GM23338 (cell line): ENCODE results near the gene RAB12. TPM values are rescaled to one million over a fixed set of nuclear protein-coding genes. Genes with fewer than 3 reads are reported as not detected.
"Not testable (repeated sequence)": the region's sequence is repeated elsewhere in the genome, so short reads cannot be mapped to it uniquely, and the experiment has no call there.

Experiments
- ATAC-seq: fragments of 200-7000 bp; cut with Tn5 transposase; 3 replicates; pipeline ENCODE4 v1.9.1; 2020
- DNase-seq: peaks from one replicate; pipeline ENCODE4 v3.0.0-alpha.2; 2015; ENCODE audit warnings: low spot score
- H2AFZ ChIP-seq: fragments of 200-600 bp; sonication (generic); 2 replicates; pipeline ENCODE4 v1.8.0; 2016; ENCODE audit warnings: antibody characterized with exemption, mild to moderate bottlenecking, moderate library complexity
- H3F3A ChIP-seq: fragments of 200-600 bp; sonication (generic); replicated peaks from 2 replicates; pipeline ENCODE4 v1.8.0; 2017; ENCODE audit warnings: antibody characterized with exemption, mixed run types, low read depth
- H3K27ac ChIP-seq: fragments of 200-600 bp; sonication (generic); 2 replicates; pipeline ENCODE4 v1.6.1; 2016; ENCODE audit warnings: low read depth
- H3K27me3 ChIP-seq: fragments of 200-600 bp; sonication (generic); 2 replicates; pipeline ENCODE4 v1.8.0; 2016; ENCODE audit warnings: mild to moderate bottlenecking, mixed run types, moderate library complexity; ENCODE audit not compliant: insufficient read depth
- H3K36me3 ChIP-seq: fragments of 200-600 bp; sonication (generic); 2 replicates; pipeline ENCODE4 v1.8.0; 2016; ENCODE audit warnings: mild to moderate bottlenecking; ENCODE audit not compliant: insufficient read depth
- H3K4me1 ChIP-seq: fragments of 200-600 bp; sonication (generic); 2 replicates; pipeline ENCODE4 v1.8.0; 2016; ENCODE audit warnings: mild to moderate bottlenecking, moderate library complexity; ENCODE audit not compliant: insufficient read depth
- H3K4me2 ChIP-seq: fragments of 200-600 bp; sonication (generic); 2 replicates; pipeline ENCODE4 v1.7.1; 2017; ENCODE audit warnings: mixed run types
- H3K4me3 ChIP-seq: fragments of 200-600 bp; sonication (generic); 2 replicates; pipeline ENCODE4 v1.6.1; 2016; ENCODE audit warnings: mixed run types
- H3K79me2 ChIP-seq: fragments of 200-600 bp; sonication (generic); replicated peaks from 2 replicates; pipeline ENCODE4 v1.8.0; 2017; ENCODE audit warnings: mild to moderate bottlenecking; ENCODE audit not compliant: insufficient read depth
- H3K9me2 ChIP-seq: fragments of 200-600 bp; sonication (generic); 2 replicates; pipeline ENCODE4 v1.8.0; 2017; ENCODE audit not compliant: insufficient read depth
- H4K20me1 ChIP-seq: fragments of 200-600 bp; sonication (generic); replicated peaks from 2 replicates; pipeline ENCODE4 v1.8.0; 2017; ENCODE audit warnings: mild to moderate bottlenecking; ENCODE audit not compliant: insufficient read depth
- H3K27ac Mint-ChIP-seq: 2 replicates; pipeline ENCODE4 v1.8.0; 2020; ENCODE audit warnings: inconsistent platforms, mild to moderate bottlenecking, moderate library complexity, mixed read lengths
- H3K27me3 Mint-ChIP-seq: 3 replicates; pipeline ENCODE4 v1.8.0; 2022; ENCODE audit warnings: low read depth, mild to moderate bottlenecking, moderate library complexity, mixed read lengths, inconsistent platforms; ENCODE audit not compliant: insufficient read depth, poor library complexity
- H3K36me3 Mint-ChIP-seq: 3 replicates; pipeline ENCODE4 v1.8.0; 2021; ENCODE audit warnings: low read depth, mild to moderate bottlenecking, inconsistent platforms, moderate library complexity, mixed read lengths
- H3K4me1 Mint-ChIP-seq: 3 replicates; pipeline ENCODE4 v1.8.0; 2020; ENCODE audit warnings: mild to moderate bottlenecking, inconsistent platforms, mixed read lengths
- H3K4me3 Mint-ChIP-seq: 3 replicates; pipeline ENCODE4 v1.8.0; 2021; ENCODE audit warnings: moderate library complexity, mild to moderate bottlenecking, inconsistent platforms, mixed read lengths
- H3K9me3 Mint-ChIP-seq: 3 replicates; pipeline ENCODE4 v1.8.0; 2020; ENCODE audit warnings: moderate library complexity, mild to moderate bottlenecking, inconsistent platforms, mixed read lengths
- polyA plus RNA-seq: library from polyadenylated mRNA; unstranded; fragments of >200 nt; fragmentation: Nextera tagmentation; extraction: Ambion mirVana; gene quantifications from 2 replicates; pipeline ENCODE4 v1.2.1, GENCODE V29; 2016
- total RNA-seq: library from RNA; depleted of rRNA; stranded (reverse); fragments of >200 nt; shearing (Covaris generic); gene quantifications from 2 replicates; pipeline ENCODE4 v1.2.3, GENCODE V29; 2014
- TF ChIP-seq, protein P1 (sequence below), 2 experiments: fragments of 200-600 bp in 1 of 2; sonication (generic) in 1 of 2; conservative IDR thresholded peaks; 2 replicates each; pipeline versions ENCODE4 v1.5.1 to v1.6.1; 2016 to 2017; ENCODE audit warnings: antibody characterized with exemption in 2 of 2, low read depth in 2 of 2, mild to moderate bottlenecking in 2 of 2, moderate library complexity in 1 of 2

Gene RAB12
- total and polyA plus RNA-seq, 2 experiments from 2014 or later = 16.7 to 80.4 TPM

GRCh38 chr18:8647359-8647758 lies 38.1 kb downstream of the RAB12 start:
- not testable (repeated sequence) for H3F3A ChIP-seq, H3K4me3 ChIP-seq, H3K36me3 ChIP-seq, H3K4me1 Mint-ChIP-seq, H4K20me1 ChIP-seq, H2AFZ ChIP-seq, H3K27ac Mint-ChIP-seq, ATAC-seq, H3K4me2 ChIP-seq, H3K27me3 Mint-ChIP-seq, H3K9me2 ChIP-seq, H3K27me3 ChIP-seq, DNase-seq, H3K27ac ChIP-seq, H3K4me1 ChIP-seq, H3K79me2 ChIP-seq, H3K4me3 Mint-ChIP-seq
- TF ChIP-seq, protein P1, sequence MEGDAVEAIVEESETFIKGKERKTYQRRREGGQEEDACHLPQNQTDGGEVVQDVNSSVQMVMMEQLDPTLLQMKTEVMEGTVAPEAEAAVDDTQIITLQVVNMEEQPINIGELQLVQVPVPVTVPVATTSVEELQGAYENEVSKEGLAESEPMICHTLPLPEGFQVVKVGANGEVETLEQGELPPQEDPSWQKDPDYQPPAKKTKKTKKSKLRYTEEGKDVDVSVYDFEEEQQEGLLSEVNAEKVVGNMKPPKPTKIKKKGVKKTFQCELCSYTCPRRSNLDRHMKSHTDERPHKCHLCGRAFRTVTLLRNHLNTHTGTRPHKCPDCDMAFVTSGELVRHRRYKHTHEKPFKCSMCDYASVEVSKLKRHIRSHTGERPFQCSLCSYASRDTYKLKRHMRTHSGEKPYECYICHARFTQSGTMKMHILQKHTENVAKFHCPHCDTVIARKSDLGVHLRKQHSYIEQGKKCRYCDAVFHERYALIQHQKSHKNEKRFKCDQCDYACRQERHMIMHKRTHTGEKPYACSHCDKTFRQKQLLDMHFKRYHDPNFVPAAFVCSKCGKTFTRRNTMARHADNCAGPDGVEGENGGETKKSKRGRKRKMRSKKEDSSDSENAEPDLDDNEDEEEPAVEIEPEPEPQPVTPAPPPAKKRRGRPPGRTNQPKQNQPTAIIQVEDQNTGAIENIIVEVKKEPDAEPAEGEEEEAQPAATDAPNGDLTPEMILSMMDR (conservative IDR thresholded peaks at IDR 0.05; ENCODE audit: low read depth in 2 of 2) = peak in 1 of 2 experiments; percentile 51; a peak in 2 of 4 replicates
- Mint-ChIP-seq H3K9me3 (peaks cover 44% of the 10 kb centered on the region), H3K36me3 (peaks cover 28% of the 10 kb centered on the region; the same call in 2 of the 3 replicates)

GRCh38 chr18:8651478-8652261 lies 42.4 kb downstream of the RAB12 start:
- not testable (repeated sequence) for H2AFZ ChIP-seq, H3K4me3 Mint-ChIP-seq, H3K36me3 ChIP-seq, H3F3A ChIP-seq, H3K4me1 ChIP-seq, H3K4me3 ChIP-seq, H3K27me3 ChIP-seq, H3K27ac ChIP-seq, H3K4me2 ChIP-seq, H3K79me2 ChIP-seq, DNase-seq, H3K27ac Mint-ChIP-seq, H3K27me3 Mint-ChIP-seq, H4K20me1 ChIP-seq, H3K9me2 ChIP-seq, ATAC-seq
- Mint-ChIP-seq H3K4me1 (peaks cover 14% of the 10 kb centered on the region), H3K9me3 (peaks cover 42% of the 10 kb centered on the region), H3K36me3 (peaks cover 28% of the 10 kb centered on the region; the same call in 2 of the 3 replicates)
- TF ChIP-seq, protein P1 (conservative IDR thresholded peaks at IDR 0.05; ENCODE audit: low read depth in 2 of 2) = peak; percentile 33 to 40
